ENCODE results near the gene MRPS18B. TPM values are rescaled to one million over a fixed set of nuclear protein-coding genes. Genes with fewer than 3 reads are reported as not detected.

Gene MRPS18B
- total and polyA plus RNA-seq, 2 of the 13 experiments (the other 11 are each of a cell fraction or from before 2014, with no cell fraction given): 125 to 131 TPM

- TF ChIP-seq POLR2AphosphoS5 (IDR thresholded peaks at IDR 0.05; ENCODE audit: low read depth, low read length) (peak; percentile 99), CSRNP1 (CRISPR knock-in tag; IDR thresholded peaks at IDR 0.05) (peak; percentile 91), PHF21A (CRISPR knock-in tag; IDR thresholded peaks at IDR 0.05) (peak; percentile 67; the same call in 1 of the 2 replicates), PHF8 (CRISPR knock-in tag; IDR thresholded peaks at IDR 0.05) (no peak), GABPA (IDR thresholded peaks at IDR 0.05; ENCODE audit: low read depth, low read length) (peak; percentile 80), GABPA (CRISPR knock-in tag; IDR thresholded peaks at IDR 0.05; ENCODE audit: low read depth) (peak; percentile 96), ZNF33B (CRISPR knock-in tag; IDR thresholded peaks at IDR 0.05) (peak; percentile 89; the same call in 1 of the 2 replicates), ZNF784 (CRISPR knock-in tag; IDR thresholded peaks at IDR 0.05; ENCODE audit: borderline replicate concordance) (no peak), SIX4 (CRISPR knock-in tag; IDR thresholded peaks at IDR 0.05) (0 out of 2 replicates have a peak, but pooled peaks have one; percentile 35), RBM22 (optimal IDR thresholded peaks at IDR 0.05; ENCODE audit: low read length) (peak; percentile 98), XRCC5 (optimal IDR thresholded peaks at IDR 0.05; ENCODE audit: low read length) (peak; percentile 7), IRF9 (CRISPR knock-in tag; IDR thresholded peaks at IDR 0.05; ENCODE audit: borderline replicate concordance) (peak; percentile 93), MED8 (CRISPR knock-in tag; IDR thresholded peaks at IDR 0.05; ENCODE audit: insufficient replicate concordance) (peak; percentile 56), HNRNPL (IDR thresholded peaks at IDR 0.05; ENCODE audit: low read depth, low read length) (peak; percentile 79), ONECUT2 (CRISPR knock-in tag; IDR thresholded peaks at IDR 0.05) (0 out of 2 replicates have a peak, but pooled peaks have one; percentile 43), SOX13 (IDR thresholded peaks at IDR 0.05) (peak; percentile 38), SOX13 (CRISPR knock-in tag; conservative IDR thresholded peaks at IDR 0.05 in 1 of 2, IDR thresholded peaks at IDR 0.05 in 1 of 2) (peak; percentile 57 to 98; a peak in 3 of 4 replicates), EED (CRISPR knock-in tag; IDR thresholded peaks at IDR 0.05) (peak; percentile 72; the same call in 1 of the 2 replicates), ZNF180 (CRISPR knock-in tag; IDR thresholded peaks at IDR 0.05; ENCODE audit: borderline replicate concordance, low read depth) (peak; percentile 89; the same call in 1 of the 2 replicates), SKI (IDR thresholded peaks at IDR 0.05; ENCODE audit: partially characterized antibody) (peak; percentile 27), ZNF275 (CRISPR knock-in tag; IDR thresholded peaks at IDR 0.05; ENCODE audit: borderline replicate concordance) (peak; percentile 81; the same call in 1 of the 2 replicates), NFKB2 (CRISPR knock-in tag; IDR thresholded peaks at IDR 0.05; ENCODE audit: borderline replicate concordance) (peak; percentile 64), ZSCAN21 (CRISPR knock-in tag; IDR thresholded peaks at IDR 0.05; ENCODE audit: borderline replicate concordance) (peak; percentile 72; the same call in 1 of the 2 replicates), ZNF652 (CRISPR knock-in tag; IDR thresholded peaks at IDR 0.05; ENCODE audit: borderline replicate concordance, low read depth) (0 out of 2 replicates have a peak, but pooled peaks have one; percentile 14), MLX (CRISPR knock-in tag; IDR thresholded peaks at IDR 0.05) (peak; percentile 69)
Observed at GRCh38 chr6:30616811-30617564, 652 bp upstream of the MRPS18B start, which contains the start of gene PPP1R10 (continued).

Data from HepG2 (cell line).